Spleen (tissue), 13 donors: Measurements from ENCODE around the gene PLEKHB2. TPM values are rescaled to one million over a fixed set of nuclear protein-coding genes. Genes with fewer than 3 reads are reported as not detected.
A peak's percentile ranks its signal among the peaks of the same experiment; 100 is the strongest.

Experiments used
- DNase-seq: peaks from one replicate; pipeline ENCODE4 v3.0.0-alpha.2; 2020
- H3K27ac ChIP-seq, 8 donors: fragments of 200-600 bp; sonication (generic) in 7 of 8; 1 replicate in 4 of 8; 2 replicates in 4 of 8; pipeline versions ENCODE4 v1.5.0 to v1.8.0; 2016 to 2021; ENCODE audit warnings: inconsistent platforms in 4 of 8, mild to moderate bottlenecking in 4 of 8, moderate library complexity in 1 of 8
- H3K27me3 ChIP-seq, 7 donors: fragments of 200-600 bp; sonication (generic) in 6 of 7; replicated peaks in 1 of 7; 1 replicate in 4 of 7; 2 replicates in 3 of 7; pipeline versions ENCODE4 v1.5.0 to v1.8.0; 2016 to 2021; ENCODE audit warnings: inconsistent platforms in 3 of 7, mild to moderate bottlenecking in 1 of 7
- H3K36me3 ChIP-seq, 6 donors: fragments of 200-600 bp; sonication (generic) in 5 of 6; 1 replicate in 4 of 6; 2 replicates in 2 of 6; pipeline versions ENCODE4 v1.5.0 to v1.8.0; 2016 to 2021; ENCODE audit warnings: inconsistent platforms in 2 of 6
- H3K4me1 ChIP-seq, 6 donors: fragments of 200-600 bp; sonication (generic) in 5 of 6; 1 replicate in 3 of 6; 2 replicates in 3 of 6; pipeline versions ENCODE4 v1.5.0 to v1.8.0; 2016 to 2021; ENCODE audit warnings: inconsistent platforms in 3 of 6
- H3K4me3 ChIP-seq, 8 donors: fragments of 200-600 bp; sonication (generic) in 7 of 8; 1 replicate in 4 of 8; 2 replicates in 4 of 8; pipeline versions ENCODE4 v1.5.0 to v1.8.0; 2016 to 2021; ENCODE audit warnings: inconsistent platforms in 4 of 8, mild to moderate bottlenecking in 4 of 8, moderate library complexity in 2 of 8
- H3K9me3 ChIP-seq, 8 donors: fragments of 200-600 bp; sonication (generic) in 7 of 8; 1 replicate in 4 of 8; 2 replicates in 4 of 8; pipeline versions ENCODE4 v1.5.0 to v1.8.0; 2016 to 2021; ENCODE audit warnings: inconsistent platforms in 4 of 8
- POLR2A ChIP-seq, 3 donors: fragments of 450-650 bp; IDR thresholded peaks; one replicate each; pipeline ENCODE4 v1.5.1; 2017; ENCODE audit warnings: antibody characterized with exemption in 3 of 3, mild to moderate bottlenecking in 1 of 3
- POLR2AphosphoS5 ChIP-seq, 3 donors: sonication (generic); formaldehyde crosslinking; IDR thresholded peaks; one replicate each; pipeline ENCODE4 v1.5.1; 2017; ENCODE audit warnings: antibody characterized with exemption in 3 of 3
- WGBS, 5 donors: extraction: QIAGEN DNeasy Blood & Tissue Kit in 3 of 5; methylation state at CpG; one replicate each; pipeline versions ENCODE4 v1.1.5 to v1.1.7; 2013 to 2018; 5-methylcytosine and 5-hydroxymethylcytosine counted together
- intact Hi-C: fragments of 100-400 bp; cut with DNase I; formaldehyde crosslinking; loops from one replicate; pipeline ENCODE4 v1.15.0; 2023; ENCODE audit warnings: low total_unique reads
- long read RNA-seq, 2 donors: transcript quantifications; one replicate each; lab custom pipeline, GENCODE V29; 2026
- polyA plus RNA-seq, 3 donors: library from polyadenylated mRNA; stranded (reverse); fragments of 200-250 nt; gene quantifications; one replicate each; pipeline ENCODE4 v1.2.1, GENCODE V29; 2013
- total RNA-seq, 7 donors: library from RNA; depleted of rRNA in 3 of 7; stranded (reverse); fragments of >200 nt in 3 of 7; fragmentation: NEBNext Ultra II Directional in 4 of 7; extraction: Animal tissue kit (Norgen Biotek cat#: 25700) in 4 of 7; gene quantifications; one replicate each; pipeline versions ENCODE4 v1.1.0 to v1.2.1, GENCODE V29; 2016 to 2021
- TF ChIP-seq, protein P1 (sequence below), 11 experiments: fragments of 200-600 bp in 7 of 11; fragments of 450-650 bp in 4 of 11; sonication (generic) in 4 of 11; IDR thresholded peaks in 8 of 11; conservative IDR thresholded peaks in 3 of 11; 1 replicate in 7 of 11; 2 replicates in 4 of 11; pipeline versions ENCODE4 v1.4.0 to v1.8.0; 2016 to 2021; ENCODE audit warnings: antibody characterized with exemption in 11 of 11, inconsistent platforms in 4 of 11, mild to moderate bottlenecking in 1 of 11
- donor health status: healthy with polysubstance abuse.
- donor health status: DM: no; HTN: no; CAD: no; lungs with moderate emphysema.
- donor health status: DM: no; HTN: no; CAD: no.
- donor health status: Bipolar disorder and iron deficiency.
- donor health status: healthy.
- donor health status: DM: no; HTN: no; CAD: no.
- donor health status: DM: yes; HTN: yes; CAD: no.

Gene PLEKHB2
- total RNA-seq (10 to 100 TPM; 57.3 to 95.4 (median 79.5) TPM), polyA plus RNA-seq (10 to 100 TPM; 17.2 to 37.9 (median 20.1) TPM)
- long read RNA-seq, donor 1, full-length matches to known transcripts = 5 of 14 reads
- long read RNA-seq, donor 1, partial matches to known transcripts = 0 of 14 reads
- long read RNA-seq, donor 1, other reads (novel, unspliced or antisense) = 9 of 14 reads
- long read RNA-seq, donor 2, full-length matches to known transcripts = 5 of 13 reads
- long read RNA-seq, donor 2, partial matches to known transcripts = 0 of 13 reads
- long read RNA-seq, donor 2, other reads (novel, unspliced or antisense) = 8 of 13 reads

DNA sequence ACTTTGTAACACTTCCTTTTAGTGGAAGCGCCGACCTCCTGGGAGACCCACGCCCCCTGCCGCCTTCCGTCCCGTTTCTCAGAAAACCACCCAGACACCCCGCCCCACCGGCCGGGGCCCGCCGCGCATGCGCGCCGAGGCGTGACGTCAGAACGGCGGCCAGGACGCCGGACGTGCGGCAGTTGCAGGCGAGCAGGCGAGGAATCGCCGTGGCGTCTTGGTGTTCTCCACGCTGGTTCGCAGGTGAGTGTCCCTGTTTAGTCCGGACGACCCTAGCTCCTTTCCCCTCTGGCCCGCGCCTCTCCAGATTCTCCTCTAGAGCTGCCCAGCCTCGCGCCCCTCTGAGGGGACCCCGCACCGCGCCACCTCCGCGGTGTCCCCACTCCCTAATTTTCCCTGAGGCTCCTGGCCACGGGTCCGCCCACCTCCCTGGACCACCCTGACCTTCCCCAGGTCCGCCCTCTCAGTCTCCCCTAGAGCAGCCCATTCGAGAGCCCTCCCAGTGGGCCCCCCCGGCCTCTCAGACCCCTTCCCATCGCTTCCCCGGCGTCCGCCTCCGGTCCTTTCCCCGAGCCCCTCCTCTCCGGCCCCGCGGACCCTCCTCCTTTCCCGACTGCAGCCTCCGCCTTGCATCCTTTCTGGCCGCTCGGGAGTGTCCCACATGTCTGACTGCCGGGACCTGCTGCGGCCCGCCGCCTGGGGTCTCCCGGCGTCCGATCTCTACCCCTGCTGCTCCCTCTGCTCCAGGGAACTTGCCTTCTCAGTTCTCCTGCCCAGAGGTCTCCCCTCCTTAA, at the start of gene PLEKHB2:
Gene PLEKHB2 (plus strand): TSS at position 181 of the 794 bp plus-strand sequence. CDS start 15,606 bp downstream, outside the sequence.
- Histone ChIP-seq H3K27ac (peak within 1 kb of the TSS; percentile 92 to 98 (median 96)), H3K36me3 (peaks cover 0 to 14% (median 0%) of the 10 kb centered on the region in 6 donors), H3K4me3 (peak within 1 kb of the TSS; percentile 64 to 94 (median 87)), H3K27me3 (no peaks in the 10 kb centered on the region), H3K4me1 (peaks cover 12 to 60% (median 41%) of the 10 kb centered on the region in 6 donors), H3K9me3 (no peaks in the 10 kb centered on the region)
- 0 to 1% (median 1%) methylated on average over 61 to 66 of the region's 66 CpGs for WGBS, 5 donors
- DNase-seq = peak; percentile 98
- intact Hi-C loops = no loop called here
- TF ChIP-seq POLR2A (IDR thresholded peaks at IDR 0.05) = peak in 2 of 3 donors; percentile 10 to 72
- peak; percentile 98 to 99 (median 98) for TF ChIP-seq POLR2AphosphoS5 (IDR thresholded peaks at IDR 0.05)
- TF ChIP-seq, protein P1, sequence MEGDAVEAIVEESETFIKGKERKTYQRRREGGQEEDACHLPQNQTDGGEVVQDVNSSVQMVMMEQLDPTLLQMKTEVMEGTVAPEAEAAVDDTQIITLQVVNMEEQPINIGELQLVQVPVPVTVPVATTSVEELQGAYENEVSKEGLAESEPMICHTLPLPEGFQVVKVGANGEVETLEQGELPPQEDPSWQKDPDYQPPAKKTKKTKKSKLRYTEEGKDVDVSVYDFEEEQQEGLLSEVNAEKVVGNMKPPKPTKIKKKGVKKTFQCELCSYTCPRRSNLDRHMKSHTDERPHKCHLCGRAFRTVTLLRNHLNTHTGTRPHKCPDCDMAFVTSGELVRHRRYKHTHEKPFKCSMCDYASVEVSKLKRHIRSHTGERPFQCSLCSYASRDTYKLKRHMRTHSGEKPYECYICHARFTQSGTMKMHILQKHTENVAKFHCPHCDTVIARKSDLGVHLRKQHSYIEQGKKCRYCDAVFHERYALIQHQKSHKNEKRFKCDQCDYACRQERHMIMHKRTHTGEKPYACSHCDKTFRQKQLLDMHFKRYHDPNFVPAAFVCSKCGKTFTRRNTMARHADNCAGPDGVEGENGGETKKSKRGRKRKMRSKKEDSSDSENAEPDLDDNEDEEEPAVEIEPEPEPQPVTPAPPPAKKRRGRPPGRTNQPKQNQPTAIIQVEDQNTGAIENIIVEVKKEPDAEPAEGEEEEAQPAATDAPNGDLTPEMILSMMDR (IDR thresholded peaks at IDR 0.05 in 8 of 11, conservative IDR thresholded peaks at IDR 0.05 in 3 of 11) = peak in 6 of 11 experiments; percentile 15 to 53 (median 36)

- Histone ChIP-seq H3K9me3 (no peaks in the 10 kb centered on the region), H3K4me3 (no peak overlapping the region), H3K4me1 (peaks cover 0 to 21% (median 0%) of the 10 kb centered on the region in 6 donors), H3K36me3 (peaks cover 8 to 98% (median 77%) of the 10 kb centered on the region in 6 donors), H3K27ac (no peak overlapping the region), H3K27me3 (no peaks in the 10 kb centered on the region)
- 82 to 90% (median 86%) methylated on average over 5 of the region's 5 CpGs for WGBS, 5 donors
- TF ChIP-seq, protein P1 (IDR thresholded peaks at IDR 0.05 in 8 of 11, conservative IDR thresholded peaks at IDR 0.05 in 3 of 11) = no peak
- no peak for TF ChIP-seq POLR2AphosphoS5 (IDR thresholded peaks at IDR 0.05)
- TF ChIP-seq POLR2A (IDR thresholded peaks at IDR 0.05) = no peak
- DNase-seq = no peak
- intact Hi-C loops = no loop called here
These were observed 48.8 kb upstream of the PLEKHB2 start for GRCh38 chr2:131056204-131056931.

DNA sequence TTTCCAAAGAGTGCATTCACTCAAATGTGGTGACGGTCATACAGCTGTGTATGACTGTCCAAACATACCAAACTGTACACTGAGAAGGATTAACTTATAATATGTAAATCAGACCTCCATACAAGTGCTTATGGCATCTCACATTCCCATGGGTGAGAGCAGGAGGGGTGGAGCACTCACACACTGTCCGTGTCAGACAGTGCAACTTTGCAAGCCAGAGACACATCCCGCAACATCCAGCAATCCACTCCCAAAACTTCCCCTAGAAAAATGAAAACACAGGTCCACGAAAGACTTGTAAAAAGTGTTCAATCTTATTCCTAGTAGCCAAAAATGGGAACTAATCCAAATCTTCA, 48.2 kb upstream of the PLEKHB2 start:
- no peak overlapping the region for H3K27ac ChIP-seq
- no peak overlapping the region for H3K4me3 ChIP-seq
- DNase-seq = no peak
- WGBS, 5 donors = 90 to 92% (median 92%) methylated on average over 4 of the region's 4 CpGs
- peaks cover 4 to 98% (median 71%) of the 10 kb centered on the region in 6 donors for H3K36me3 ChIP-seq
- intact Hi-C loops = no loop called here
- H3K4me1 ChIP-seq = peaks cover 0 to 26% (median under 1%) of the 10 kb centered on the region in 6 donors
- H3K9me3 ChIP-seq = no peaks in the 10 kb centered on the region
- no peaks in the 10 kb centered on the region for H3K27me3 ChIP-seq
- TF ChIP-seq, protein P1 (IDR thresholded peaks at IDR 0.05 in 8 of 11, conservative IDR thresholded peaks at IDR 0.05 in 3 of 11) = no peak
- TF ChIP-seq POLR2A (IDR thresholded peaks at IDR 0.05) = no peak
- TF ChIP-seq POLR2AphosphoS5 (IDR thresholded peaks at IDR 0.05) = no peak
